Activated CD4-positive, alpha-beta memory T cell treated with anti-CD3 and anti-CD28 coated beads for 36 hours (primary cell): ENCODE results near the gene GJB2. TPM values are rescaled to one million over a fixed set of nuclear protein-coding genes. Genes with fewer than 3 reads are reported as not detected.
A peak's percentile ranks its signal among the peaks of the same experiment; 100 is the strongest.
"Not testable (repeated sequence)": the region's sequence is repeated elsewhere in the genome, so short reads cannot be mapped to it uniquely, and the experiment has no call there.

Experiments used
- CTCF ChIA-PET: fragments of 350-600 bp; sonication (Branson Sonifier 250); formaldehyde crosslinking; loops from one replicate; lab custom pipeline; 2021; ENCODE audit warnings: antibody characterized with exemption, inconsistent platforms; lab: Charles Lee
- POLR2A ChIA-PET: fragments of 350-600 bp; sonication (Branson Sonifier 250); formaldehyde crosslinking; loops from one replicate; lab custom pipeline; 2021; ENCODE audit warnings: antibody characterized with exemption; lab: Charles Lee
- DNase-seq: peaks from one replicate; pipeline ENCODE4 v3.0.0-alpha.2; 2020
- H3K27ac Mint-ChIP-seq: one replicate; pipeline ENCODE4 v1.8.0; 2021; ENCODE audit warnings: mixed read lengths
- H3K27me3 Mint-ChIP-seq: one replicate; pipeline ENCODE4 v1.8.0; 2021; ENCODE audit warnings: mixed read lengths
- H3K36me3 Mint-ChIP-seq: one replicate; pipeline ENCODE4 v1.8.0; 2021; ENCODE audit warnings: mixed read lengths
- H3K4me1 Mint-ChIP-seq: one replicate; pipeline ENCODE4 v1.8.0; 2021; ENCODE audit warnings: low read depth, mixed read lengths
- H3K4me3 Mint-ChIP-seq: one replicate; pipeline ENCODE4 v1.8.0; 2021; ENCODE audit warnings: mild to moderate bottlenecking, mixed read lengths
- H3K9me3 Mint-ChIP-seq: one replicate; pipeline ENCODE4 v1.8.0; 2021; ENCODE audit warnings: mixed read lengths
- intact Hi-C: fragments of 100-400 bp; cut with micrococcal nuclease; formaldehyde crosslinking; loops from one replicate; pipeline ENCODE4 v1.15.1; 2023
- total RNA-seq, 2 experiments: library from RNA; stranded (reverse); gene quantifications; one replicate each; pipeline ENCODE4 v1.2.3, GENCODE V29; 2021

The GJB2 gene
- total RNA-seq, 2 experiments from 2014 or later, result 5.0 to 5.1 TPM

- CTCF ChIA-PET, result interaction anchor here (0.6 to 1.6 kb wide), 6 partner anchors 38 to 234 kb away, joined by 3 to 6 read pairs (median 4); no protein-coding TSS in a partner anchor
- H3K27me3 Mint-ChIP-seq, result peaks cover 50% of the 10 kb centered on the region
- no peak overlapping the region for H3K27ac Mint-ChIP-seq
- intact Hi-C loops, result loop anchor here (1.0 to 10.0 kb wide), 5 partner anchors 69 to 574 kb away; partner anchors contain the start of genes MPHOSPH8 and ZMYM5
- H3K4me1 Mint-ChIP-seq, result peaks cover 13% of the 10 kb centered on the region
- peak; percentile 66 for DNase-seq
- no peaks in the 10 kb centered on the region for H3K36me3 Mint-ChIP-seq
- POLR2A ChIA-PET, result interaction anchor here (1.4 to 2.2 kb wide), 2 partner anchors 41 to 176 kb away, joined by 3 to 9 read pairs; no protein-coding TSS in a partner anchor
- H3K9me3 Mint-ChIP-seq, result no peaks in the 10 kb centered on the region
- peak overlapping the region; percentile 68 for H3K4me3 Mint-ChIP-seq
Observed at GRCh38 chr13:20161275-20161950, 31.3 kb downstream of the GJB2 start.

GRCh38 chr13:20160306-20161274, 32.1 kb downstream of the GJB2 start, which contains the start of gene GJA3:
Gene GJA3 (minus strand): TSS chr13:20161052. CDS start chr13:20143288, 17,764 bp downstream.
- DNase-seq, result peak; percentile 65
- intact Hi-C loops, result loop anchor here (1.0 to 10.0 kb wide), 5 partner anchors 68 to 573 kb away; partner anchors contain the start of genes MPHOSPH8 and ZMYM5
- Mint-ChIP-seq H3K4me3 (peak within 1 kb of the TSS; percentile 75), H3K9me3 (no peaks in the 10 kb centered on the region), H3K27me3 (peaks cover 43% of the 10 kb centered on the region), H3K27ac (no peak within 1 kb of the TSS), H3K36me3 (no peaks in the 10 kb centered on the region), H3K4me1 (peaks cover 13% of the 10 kb centered on the region)
- POLR2A ChIA-PET, result interaction anchor here (1.0 to 2.2 kb wide), 3 partner anchors 33 to 175 kb away, joined by 3 to 9 read pairs (median 4); no protein-coding TSS in a partner anchor
- CTCF ChIA-PET, result interaction anchor here (0.6 to 1.6 kb wide), 8 partner anchors 15 to 233 kb away, joined by 3 to 6 read pairs (median 3); no protein-coding TSS in a partner anchor

DNA sequence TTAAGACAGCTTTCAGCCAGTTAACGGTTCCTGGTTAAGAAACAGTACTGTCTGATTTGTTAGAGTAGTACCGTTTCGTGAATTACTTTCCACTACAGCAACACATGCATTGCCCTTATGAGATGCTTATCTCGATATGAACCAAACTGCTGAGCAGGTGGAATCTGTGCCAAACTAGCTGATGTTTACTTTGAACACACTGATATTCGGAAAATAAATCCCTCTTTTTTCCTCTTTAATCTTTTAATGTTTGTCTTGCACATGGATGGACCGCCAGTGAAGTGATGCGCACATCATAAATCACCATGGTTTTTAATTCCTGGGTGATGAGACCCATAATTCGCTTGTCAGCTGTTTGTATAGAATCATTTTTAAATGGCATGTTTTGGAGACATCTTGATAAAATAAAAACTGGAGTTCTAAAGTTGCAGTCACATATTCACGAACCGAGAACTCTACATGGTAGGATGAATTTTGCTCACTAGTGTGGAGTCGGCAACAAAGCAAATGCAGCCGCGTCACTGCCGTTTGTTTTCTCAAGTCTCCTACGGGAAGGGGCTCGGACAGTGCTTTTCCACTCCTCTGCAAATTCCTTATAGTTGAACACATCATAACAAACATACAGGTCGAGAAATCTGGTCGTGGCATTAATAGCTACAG, 33.0 kb downstream of the GJB2 start:
- Mint-ChIP-seq H3K4me1 (peaks cover 13% of the 10 kb centered on the region), H3K4me3 (peak overlapping the region; percentile 61), H3K27me3 (peaks cover 39% of the 10 kb centered on the region), H3K27ac (no peak overlapping the region), H3K36me3 (no peaks in the 10 kb centered on the region), H3K9me3 (no peaks in the 10 kb centered on the region)
- intact Hi-C loops, result loop anchor here (5.0 to 10.0 kb wide), 4 partner anchors 67 to 572 kb away; partner anchors contain the start of gene ZMYM5
- POLR2A ChIA-PET, result interaction anchor here (1.0 to 2.2 kb wide), 3 partner anchors 32 to 41 kb away, joined by 3 to 9 read pairs (median 4); no protein-coding TSS in a partner anchor
- CTCF ChIA-PET, result interaction anchor here (0.6 to 1.0 kb wide), 4 partner anchors 16 to 232 kb away, joined by 3 to 4 read pairs (median 3); no protein-coding TSS in a partner anchor
- no peak for DNase-seq

DNA sequence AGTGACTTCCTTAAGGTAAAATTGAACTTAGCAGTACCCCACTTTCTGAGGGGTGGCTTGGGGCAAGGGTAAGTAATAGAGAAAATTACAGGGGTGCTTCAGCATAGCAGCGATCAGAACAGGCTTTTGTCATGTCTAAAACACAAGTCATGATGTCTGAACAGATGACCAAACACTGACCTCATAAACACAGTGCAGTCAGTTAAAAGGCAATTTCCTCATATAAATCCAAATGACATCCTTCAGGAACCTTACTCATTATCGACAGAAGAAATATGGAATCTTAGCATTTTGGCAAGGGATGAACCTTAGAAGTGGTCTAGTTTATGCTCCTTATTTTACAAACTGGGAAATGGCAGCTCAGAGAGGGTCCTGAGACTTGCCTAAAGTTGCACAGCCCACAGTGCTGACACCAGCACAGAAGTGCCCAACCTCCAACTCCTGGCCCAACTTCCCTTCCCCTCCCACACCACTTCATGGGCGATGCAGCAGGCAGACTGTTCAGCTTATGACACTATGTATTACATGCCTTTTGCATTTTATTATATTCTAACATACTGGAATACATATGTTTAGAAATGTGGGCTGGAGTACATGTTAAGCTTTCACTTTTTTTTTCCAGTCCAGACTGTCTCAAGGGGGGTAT, 35.5 kb downstream of the GJB2 start:
- no peaks in the 10 kb centered on the region for H3K9me3 Mint-ChIP-seq
- H3K4me1 Mint-ChIP-seq, result peaks cover 10% of the 10 kb centered on the region
- ChIA-PET CTCF (interaction anchor here (1.0 kb wide), 1 partner anchor 29 kb away, joined by 4 read pairs; no protein-coding TSS in a partner anchor), POLR2A (no interaction called here)
- H3K36me3 Mint-ChIP-seq, result no peaks in the 10 kb centered on the region
- intact Hi-C loops, result no loop called here
- no peak overlapping the region for H3K4me3 Mint-ChIP-seq
- peaks cover 32% of the 10 kb centered on the region for H3K27me3 Mint-ChIP-seq
- H3K27ac Mint-ChIP-seq, result no peak overlapping the region
- no peak for DNase-seq

DNA sequence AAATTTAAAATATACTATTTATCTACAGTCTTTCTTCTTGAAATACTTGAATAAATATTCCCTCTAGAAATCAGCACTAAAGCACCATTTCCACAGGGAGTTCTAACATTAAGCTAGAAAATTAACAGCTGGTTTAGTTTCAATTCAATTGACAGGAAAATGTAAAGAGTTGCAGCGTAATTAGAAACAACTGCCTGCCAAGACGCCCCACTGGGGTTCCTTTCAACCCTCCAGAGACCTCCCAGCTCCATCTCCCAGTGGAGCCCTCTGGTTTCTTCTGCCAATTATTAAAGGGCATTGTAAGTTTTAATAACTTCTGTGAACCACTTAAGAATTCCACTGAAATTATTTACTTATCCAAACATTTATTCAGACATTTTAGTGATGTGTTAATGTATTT, 36.0 kb downstream of the GJB2 start:
- Mint-ChIP-seq H3K4me1 (peaks cover 10% of the 10 kb centered on the region), H3K36me3 (no peaks in the 10 kb centered on the region), H3K27me3 (peaks cover 30% of the 10 kb centered on the region), H3K27ac (no peak overlapping the region), H3K4me3 (no peak overlapping the region), H3K9me3 (no peaks in the 10 kb centered on the region)
- intact Hi-C loops, result no loop called here
- DNase-seq, result no peak
- POLR2A ChIA-PET, result no interaction called here
- CTCF ChIA-PET, result interaction anchor here (0.6 to 1.0 kb wide), 3 partner anchors 29 to 45 kb away, joined by 3 to 4 read pairs (median 3); no protein-coding TSS in a partner anchor

DNA sequence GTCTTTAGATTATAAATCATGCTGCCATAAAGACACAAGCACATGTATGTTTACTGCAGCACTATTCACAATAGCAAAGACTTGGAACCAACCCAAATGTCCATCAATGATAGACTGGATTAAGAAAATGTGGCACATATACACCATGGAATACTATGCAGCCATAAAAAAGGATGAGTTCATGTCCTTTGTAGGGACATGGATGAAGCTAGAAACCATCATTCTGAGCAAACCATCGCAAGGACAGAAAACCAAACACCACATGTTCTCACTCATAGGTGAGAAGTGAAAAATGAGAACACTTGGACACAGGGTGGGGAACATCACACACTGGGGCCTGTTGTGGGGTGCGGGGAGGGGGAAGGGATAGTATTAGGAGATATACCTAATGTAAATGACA, 39.4 kb downstream of the GJB2 start:
- H3K27me3 Mint-ChIP-seq, result peaks cover 31% of the 10 kb centered on the region
- CTCF ChIA-PET, H3K4me1 Mint-ChIP-seq, H3K27ac Mint-ChIP-seq, intact Hi-C loops, H3K36me3 Mint-ChIP-seq, DNase-seq, POLR2A ChIA-PET, H3K4me3 Mint-ChIP-seq, H3K9me3 Mint-ChIP-seq: not testable (repeated sequence)

DNA sequence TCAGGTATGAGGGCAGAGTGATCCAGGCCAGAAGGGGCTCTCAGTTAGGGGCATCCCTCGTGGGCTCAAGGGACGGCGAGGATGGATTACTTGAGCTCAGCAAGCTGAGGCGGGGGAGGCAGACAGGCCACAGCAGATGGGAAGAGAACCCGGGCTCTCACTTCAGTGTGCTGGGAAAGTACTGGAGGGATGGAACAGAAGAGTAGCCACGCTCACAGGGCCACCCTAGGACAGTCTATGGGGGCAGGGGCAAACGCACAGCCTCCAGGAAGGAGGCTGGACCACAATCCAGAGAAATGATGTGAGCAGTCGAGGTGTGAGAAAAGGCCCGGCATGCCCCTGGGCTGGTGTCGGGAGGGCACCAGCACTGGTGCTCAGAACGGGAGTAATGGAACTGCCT, 41.1 kb downstream of the GJB2 start:
- Mint-ChIP-seq H3K27me3 (peaks cover 29% of the 10 kb centered on the region), H3K4me1 (no peaks in the 10 kb centered on the region), H3K36me3 (no peaks in the 10 kb centered on the region), H3K27ac (no peak overlapping the region), H3K4me3 (no peak overlapping the region), H3K9me3 (no peaks in the 10 kb centered on the region)
- POLR2A ChIA-PET, result no interaction called here
- CTCF ChIA-PET, result no interaction called here
- no peak for DNase-seq
- intact Hi-C loops, result no loop called here

DNA sequence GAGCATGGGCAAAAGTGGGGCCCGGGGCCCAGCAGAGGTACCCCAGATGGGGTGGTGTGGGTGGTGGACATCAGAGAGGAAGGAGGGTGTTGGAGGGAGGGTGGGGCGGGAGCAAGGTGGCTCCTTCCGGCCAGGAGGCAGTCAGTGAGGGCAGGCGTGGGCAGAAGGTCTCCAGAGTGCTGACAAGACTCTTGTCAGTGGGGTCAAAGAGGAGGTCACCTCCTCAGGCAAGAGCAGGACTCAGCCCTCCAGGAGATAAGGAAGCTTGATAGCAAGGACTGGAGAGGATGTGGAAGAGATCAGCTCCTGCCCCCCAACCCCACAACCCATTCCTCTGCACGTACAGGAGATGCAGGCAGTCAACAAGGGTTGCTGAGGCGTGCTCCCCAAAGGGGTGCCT, 41.7 kb downstream of the GJB2 start:
- no peak overlapping the region for H3K4me3 Mint-ChIP-seq
- no peaks in the 10 kb centered on the region for H3K4me1 Mint-ChIP-seq
- ChIA-PET POLR2A (no interaction called here), CTCF (no interaction called here)
- H3K36me3 Mint-ChIP-seq, result no peaks in the 10 kb centered on the region
- peaks cover 29% of the 10 kb centered on the region for H3K27me3 Mint-ChIP-seq
- no peak overlapping the region for H3K27ac Mint-ChIP-seq
- no peaks in the 10 kb centered on the region for H3K9me3 Mint-ChIP-seq
- intact Hi-C loops, result no loop called here
- DNase-seq, result no peak

DNA sequence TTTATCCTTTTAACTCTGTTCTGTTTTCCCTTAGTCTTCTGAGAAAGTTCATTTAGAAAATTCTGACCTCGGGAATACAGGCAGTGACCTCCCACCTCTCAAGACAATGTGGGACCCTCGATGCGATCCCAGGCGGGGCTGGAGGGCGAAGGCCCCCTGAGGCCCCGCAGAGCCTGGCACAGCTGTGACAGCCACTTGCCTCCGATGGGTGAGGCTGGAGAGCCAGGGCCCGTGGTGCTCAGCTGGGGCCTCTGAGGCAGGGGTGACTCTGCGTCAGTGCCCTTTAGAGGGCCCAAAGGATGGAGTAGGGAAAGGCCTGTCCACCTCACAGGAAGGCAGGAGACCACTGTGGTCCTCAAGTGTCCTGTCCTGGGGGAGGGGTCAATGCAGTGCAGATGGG, 42.2 kb downstream of the GJB2 start:
- no peak overlapping the region for H3K27ac Mint-ChIP-seq
- H3K27me3 Mint-ChIP-seq, result peaks cover 31% of the 10 kb centered on the region
- ChIA-PET CTCF (no interaction called here), POLR2A (no interaction called here)
- H3K4me3 Mint-ChIP-seq, result no peak overlapping the region
- intact Hi-C loops, result no loop called here
- H3K9me3 Mint-ChIP-seq, result no peaks in the 10 kb centered on the region
- no peak for DNase-seq
- no peaks in the 10 kb centered on the region for H3K4me1 Mint-ChIP-seq
- no peaks in the 10 kb centered on the region for H3K36me3 Mint-ChIP-seq

DNA sequence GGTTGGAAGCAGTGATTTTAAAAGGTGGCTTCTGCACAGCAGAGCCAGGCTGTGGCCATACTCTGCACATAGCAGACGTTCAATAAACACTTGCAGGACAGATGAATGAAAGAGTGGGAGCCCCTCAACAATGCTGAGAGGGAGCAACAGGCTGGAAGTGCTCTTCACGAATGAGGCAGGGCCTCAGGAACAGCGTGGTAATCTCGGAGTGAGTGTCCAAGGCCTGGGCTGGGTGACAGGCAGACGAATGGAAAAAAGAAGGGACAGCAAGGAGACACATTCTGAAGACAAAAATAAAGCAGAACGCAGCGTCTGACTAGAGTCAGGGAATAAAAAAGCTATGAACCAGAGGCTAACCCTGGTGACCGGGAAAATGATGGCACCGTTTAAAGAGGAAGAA, 43.0 kb downstream of the GJB2 start:
- Mint-ChIP-seq H3K36me3 (no peaks in the 10 kb centered on the region), H3K4me1 (no peaks in the 10 kb centered on the region), H3K4me3 (no peak overlapping the region), H3K27me3 (peaks cover 33% of the 10 kb centered on the region), H3K27ac (no peak overlapping the region), H3K9me3 (no peaks in the 10 kb centered on the region)
- intact Hi-C loops, result no loop called here
- POLR2A ChIA-PET, result no interaction called here
- DNase-seq, result no peak
- CTCF ChIA-PET, result no interaction called here
